Right lung (tissue), 5 donors: ENCODE data around the gene LTA4H. TPM values are rescaled to one million over a fixed set of nuclear protein-coding genes. Genes with fewer than 3 reads are reported as not detected.

Experiments
- DNase-seq, 2 donors: peaks; one replicate each; pipeline ENCODE4 v3.0.0-alpha.2; 2013
- polyA plus RNA-seq, 5 donors: library from polyadenylated mRNA; unstranded; fragments of 120-200 nt; gene quantifications; one replicate each; pipeline versions ENCODE4 v1.2.1 to v1.2.3, GENCODE V29; 2013; ENCODE audit warnings: inconsistent platforms in 1 of 5, low replicate concordance in 1 of 5; ENCODE audit not compliant: insufficient read length in 5 of 5, insufficient read depth in 1 of 5

LTA4H gene
- polyA plus RNA-seq, 5 donors: 148 to 216 (median 209) TPM

DNA sequence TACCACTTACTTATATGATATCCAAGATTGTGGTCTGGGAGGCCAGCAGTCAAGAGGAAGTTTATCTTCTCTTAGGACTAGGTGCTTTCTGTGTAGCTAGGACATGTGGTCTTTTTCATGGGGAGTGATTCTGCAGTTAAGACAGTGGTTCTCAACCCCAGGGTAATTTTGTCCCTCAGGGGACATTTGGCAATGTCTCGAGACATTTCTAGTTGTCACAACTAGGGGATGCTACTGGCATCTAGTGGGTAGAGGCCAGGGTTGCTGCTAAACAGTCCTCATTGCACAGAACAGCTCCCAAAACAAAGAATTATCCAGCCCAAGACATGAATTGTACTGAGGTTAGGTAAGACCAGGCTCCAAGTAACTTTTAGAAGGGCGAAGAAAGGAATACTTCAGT, 72.3 kb downstream of the LTA4H start:
- DNase-seq: no peak

GRCh38 chr12:95962222-95962621, 73.2 kb downstream of the LTA4H start:
- no peak for DNase-seq

GRCh38 chr12:95960241-95960640, 75.1 kb downstream of the LTA4H start:
- no peak for DNase-seq

DNA sequence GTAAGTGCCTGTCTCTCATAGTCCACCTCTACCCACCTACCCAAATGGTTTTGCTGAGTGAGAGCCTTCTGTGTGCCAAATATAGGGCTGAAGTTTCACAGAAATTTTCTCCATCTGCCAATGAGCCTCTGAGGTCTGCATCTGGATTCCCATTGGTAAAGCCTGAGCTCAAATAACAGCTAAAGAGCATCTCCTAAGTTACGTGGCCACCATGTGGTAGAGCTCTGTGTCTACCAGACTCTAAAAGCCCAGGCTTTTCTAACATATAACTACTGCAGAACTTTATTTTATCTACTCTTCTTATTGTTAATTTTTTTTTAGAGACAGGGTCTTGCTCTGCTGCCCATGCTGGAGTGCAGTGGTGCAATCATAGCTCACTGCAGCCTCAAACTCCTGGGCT, 76.3 kb downstream of the LTA4H start:
- no peak for DNase-seq

GRCh38 chr12:95956557-95957145, 78.7 kb downstream of the LTA4H start:
- DNase-seq: no peak

GRCh38 chr12:95955549-95956159, 79.7 kb downstream of the LTA4H start:
- no peak for DNase-seq

- DNase-seq: no peak
Measured at GRCh38 chr12:95953000-95953399, 82.4 kb downstream of the LTA4H start.

GRCh38 chr12:95951515-95951914, 83.9 kb downstream of the LTA4H start:
- no peak for DNase-seq

Other genes with a start within 250 kb of the LTA4H start
- 10 to 100 TPM; 23.7 to 42.1 (median 25.1) TPM for gene NTN4, start 244.8 kb downstream of the LTA4H start, polyA plus RNA-seq
- 100 to 1,000 TPM in 1 of 5 donors, 10 to 100 TPM in 4; 79.9 to 101 (median 88.2) TPM for gene SNRPF, start 176.6 kb downstream of the LTA4H start, polyA plus RNA-seq
- under 1 TPM; 0.28 to 0.96 (median 0.90) TPM for gene CCDC38, start 93.0 kb downstream of the LTA4H start, polyA plus RNA-seq
- gene AMDHD1, start 92.3 kb downstream of the LTA4H start, polyA plus RNA-seq: 1 to 10 TPM in 2 of 5 donors, under 1 TPM in 3; 0.68 to 1.7 (median 0.89) TPM
- gene HAL, start 39.2 kb downstream of the LTA4H start, polyA plus RNA-seq: 1 to 10 TPM in 2 of 5 donors, under 1 TPM in 3; 0.66 to 2.2 (median 0.70) TPM
- gene ELK3, start 158.8 kb upstream of the LTA4H start, polyA plus RNA-seq: 10 to 100 TPM; 67.1 to 81.0 (median 78.6) TPM